Large intestine (tissue), 12 donors: ENCODE measurements around the gene C22orf15. TPM values are rescaled to one million over a fixed set of nuclear protein-coding genes. Genes with fewer than 3 reads are reported as not detected.

Experiments used
- DNase-seq, 2 donors: peaks; one replicate each; pipeline versions ENCODE4 v3.0.0 to v3.0.0-alpha.2; 2013
- H3K27ac ChIP-seq: one replicate; pipeline ENCODE4 v1.5.1; 2013; ENCODE audit warnings: low read length
- H3K27me3 ChIP-seq: 2 replicates; pipeline ENCODE4 v1.6.1; 2013; ENCODE audit warnings: low read length; ENCODE audit not compliant: control insufficient read depth, insufficient read depth
- H3K36me3 ChIP-seq: 2 replicates; pipeline ENCODE4 v1.6.1; 2013; ENCODE audit warnings: low read length; ENCODE audit not compliant: control insufficient read depth, insufficient read depth
- H3K4me1 ChIP-seq: one replicate; pipeline ENCODE4 v1.6.1; 2013; ENCODE audit warnings: low read length; ENCODE audit not compliant: control insufficient read depth, insufficient read depth
- H3K4me3 ChIP-seq: one replicate; pipeline ENCODE4 v1.5.1; 2013; ENCODE audit warnings: low read length
- H3K9me3 ChIP-seq: one replicate; pipeline ENCODE4 v1.6.1; 2013; ENCODE audit warnings: mild to moderate bottlenecking, low read depth, low read length, moderate library complexity; ENCODE audit not compliant: control insufficient read depth
- WGBS: methylation state at CpG from one replicate; pipeline ENCODE4 v1.1.5; 2013; ENCODE audit warnings: low lambda C conversion rate; ENCODE audit not compliant: insufficient coverage; 5-methylcytosine and 5-hydroxymethylcytosine counted together
- long read RNA-seq, 11 donors: transcript quantifications; one replicate each; lab custom pipeline, GENCODE V29; 2026
- polyA plus RNA-seq: library from polyadenylated mRNA; unstranded; fragments of 120-200 nt; gene quantifications from one replicate; pipeline ENCODE4 v1.2.1, GENCODE V29; 2013

C22orf15 gene
- 0.43 TPM for polyA plus RNA-seq
- long read RNA-seq, donor 1: 0 reads
- long read RNA-seq, donor 2: 0 reads
- long read RNA-seq, donor 3: 0 reads
- long read RNA-seq, donor 4: 0 reads
- long read RNA-seq, donor 5: 0 reads
- long read RNA-seq, donor 6: 0 reads
- long read RNA-seq, donor 7, partial matches to known transcripts: 65 of 131 reads
- long read RNA-seq, donor 7, other reads (novel, unspliced or antisense): 66 of 131 reads
- long read RNA-seq, donor 8: 0 reads
- long read RNA-seq, donor 9, partial matches to known transcripts: 0 of 1 reads
- long read RNA-seq, donor 9, other reads (novel, unspliced or antisense): 0 of 1 reads
- long read RNA-seq, donor 10: 0 reads
- long read RNA-seq, donor 11: 0 reads

DNA sequence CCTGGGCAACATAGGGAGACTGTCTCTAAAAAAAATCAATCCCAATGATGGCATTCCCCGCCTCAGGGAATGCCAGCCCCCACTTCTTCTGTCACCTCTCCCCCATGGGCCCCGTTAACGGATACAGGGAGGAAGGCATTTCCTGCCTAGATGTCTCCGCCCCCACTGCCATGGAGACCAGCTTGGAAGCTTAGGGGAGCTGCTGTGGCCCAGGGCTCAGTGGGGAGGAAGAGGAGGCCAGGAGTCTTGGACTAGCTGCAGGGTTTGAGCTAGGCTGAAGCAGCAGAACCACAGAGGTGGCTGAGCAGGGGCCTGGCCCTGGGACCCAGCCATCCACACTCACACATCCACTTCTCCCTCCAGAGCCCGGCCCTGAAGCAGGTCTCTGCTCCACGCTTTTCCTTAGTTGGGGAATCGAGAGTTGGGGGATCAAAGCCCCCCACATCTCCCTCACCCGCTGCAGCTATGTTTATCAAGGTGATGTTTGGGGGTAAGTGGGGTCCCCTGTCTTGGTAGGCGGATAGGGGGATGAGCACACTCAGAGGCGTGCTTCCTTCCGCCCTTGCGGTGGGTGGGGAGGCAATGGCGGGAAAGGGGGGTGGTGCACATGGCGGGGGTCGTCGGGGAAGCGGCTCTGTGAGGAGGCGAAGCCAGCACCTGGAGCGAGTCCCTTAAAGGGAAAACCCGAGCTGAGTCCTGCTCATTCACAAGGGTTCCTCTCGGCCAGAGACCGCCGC is at the start of gene C22orf15:
C22orf15 (plus strand) TSS at position 149 of the 737 bp plus-strand sequence; CDS start at position 466, 317 bp downstream.
- WGBS: no CpG with 5 or more reads among the region's 23 CpGs
- Histone ChIP-seq H3K27me3 (no peaks in the 10 kb centered on the region), H3K36me3 (no peaks in the 10 kb centered on the region), H3K4me3 (no peak within 1 kb of the TSS), H3K9me3 (no peaks in the 10 kb centered on the region), H3K4me1 (peaks cover 9% of the 10 kb centered on the region), H3K27ac (no peak within 1 kb of the TSS)
- no peak for DNase-seq

- Histone ChIP-seq H3K27me3 (no peaks in the 10 kb centered on the region), H3K4me3 (no peak overlapping the region), H3K4me1 (peaks cover 7% of the 10 kb centered on the region), H3K27ac (no peak overlapping the region), H3K9me3 (no peaks in the 10 kb centered on the region), H3K36me3 (peaks cover 50% of the 10 kb centered on the region)
- no peak for DNase-seq
- WGBS: no CpG with 5 or more reads among the region's 28 CpGs
These were observed 48.8 kb upstream of the C22orf15 start for GRCh38 chr22:23713696-23714595.

DNA sequence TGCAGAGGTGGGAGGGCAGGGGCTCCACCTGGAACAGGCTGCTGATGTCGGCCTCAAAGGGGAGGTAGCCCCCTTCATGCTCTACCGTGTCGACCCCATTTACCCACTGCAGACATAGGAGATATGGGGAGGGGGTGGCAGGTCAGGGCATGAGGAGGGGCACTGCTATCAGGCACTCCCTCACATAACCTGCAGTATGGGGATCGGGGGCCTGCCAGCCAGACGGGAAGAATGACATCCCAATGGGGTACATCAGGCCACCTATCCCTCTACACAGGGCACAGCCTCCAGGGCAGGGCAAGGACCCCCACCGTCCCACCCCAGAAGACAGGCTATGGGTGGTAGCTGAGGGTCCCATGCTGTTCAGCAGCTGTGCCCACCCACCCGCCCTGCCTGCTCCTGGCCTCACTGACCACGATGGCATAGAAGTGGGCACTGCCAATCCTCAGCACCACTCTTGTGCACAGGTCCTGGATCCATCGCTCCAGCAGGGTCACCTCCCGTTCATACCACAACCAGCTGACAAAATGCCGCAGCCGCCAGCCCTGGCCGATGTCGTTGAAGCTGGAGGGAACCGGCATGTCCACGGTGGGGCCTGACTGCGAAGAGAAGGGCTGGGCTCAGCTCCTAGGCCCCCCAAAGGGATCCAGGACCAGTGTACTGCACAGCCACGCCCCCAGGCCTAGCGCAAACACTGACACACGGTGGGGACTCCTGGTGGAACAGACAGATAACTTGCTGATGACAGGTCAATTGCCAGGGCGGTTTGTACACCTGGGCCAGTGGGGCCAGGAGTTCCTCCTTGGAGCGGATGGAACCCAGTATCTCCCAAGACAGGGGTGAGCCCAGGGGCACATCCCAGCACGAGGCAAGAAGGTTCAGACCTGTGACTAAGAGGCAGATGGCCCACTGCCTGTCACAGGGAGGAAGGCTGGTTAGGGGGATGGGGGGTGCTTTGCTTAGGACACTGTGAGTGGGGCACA is 47.9 kb upstream of the C22orf15 start:
- no CpG with 5 or more reads among the region's 23 CpGs for WGBS
- DNase-seq: no peak
- Histone ChIP-seq H3K4me3 (no peak overlapping the region), H3K27me3 (no peaks in the 10 kb centered on the region), H3K36me3 (peaks cover 41% of the 10 kb centered on the region), H3K9me3 (no peaks in the 10 kb centered on the region), H3K27ac (no peak overlapping the region), H3K4me1 (peaks cover 7% of the 10 kb centered on the region)

DNA sequence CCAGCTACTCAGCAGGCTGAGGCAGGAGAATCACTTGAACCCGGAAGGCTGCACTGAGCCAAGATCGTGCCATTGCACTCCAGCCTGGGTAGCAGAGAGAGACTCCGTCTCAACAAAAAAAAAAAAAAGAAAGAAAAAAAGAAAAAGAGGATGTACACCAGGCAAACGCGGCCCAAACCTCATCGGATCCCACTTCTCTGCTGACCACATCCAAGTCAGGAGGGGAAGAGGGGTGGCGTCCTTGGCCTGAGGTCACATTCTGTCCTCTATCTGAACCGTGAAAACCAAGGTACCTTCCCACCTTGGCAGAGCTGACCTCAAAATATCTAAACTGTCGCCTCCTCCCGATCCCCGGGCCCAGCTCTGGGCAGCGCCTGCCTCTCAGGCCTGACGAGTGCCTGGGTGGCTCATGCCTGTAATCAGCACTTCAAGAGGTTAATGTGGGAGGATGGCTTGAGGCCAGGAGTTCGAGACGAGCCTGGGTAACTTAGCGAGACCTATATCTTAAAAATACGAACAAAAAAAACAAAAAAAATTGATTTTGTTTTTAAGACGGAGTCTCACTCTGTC is 46.9 kb upstream of the C22orf15 start:
- H3K27ac ChIP-seq: no peak overlapping the region
- peak overlapping the region; percentile 74 for H3K4me3 ChIP-seq
- peaks cover 32% of the 10 kb centered on the region for H3K36me3 ChIP-seq
- DNase-seq: no peak
- 90% methylated on average over 4 of the region's 18 CpGs for WGBS
- H3K4me1 ChIP-seq: peaks cover 7% of the 10 kb centered on the region
- H3K27me3 ChIP-seq: no peaks in the 10 kb centered on the region
- H3K9me3 ChIP-seq: no peaks in the 10 kb centered on the region

DNA sequence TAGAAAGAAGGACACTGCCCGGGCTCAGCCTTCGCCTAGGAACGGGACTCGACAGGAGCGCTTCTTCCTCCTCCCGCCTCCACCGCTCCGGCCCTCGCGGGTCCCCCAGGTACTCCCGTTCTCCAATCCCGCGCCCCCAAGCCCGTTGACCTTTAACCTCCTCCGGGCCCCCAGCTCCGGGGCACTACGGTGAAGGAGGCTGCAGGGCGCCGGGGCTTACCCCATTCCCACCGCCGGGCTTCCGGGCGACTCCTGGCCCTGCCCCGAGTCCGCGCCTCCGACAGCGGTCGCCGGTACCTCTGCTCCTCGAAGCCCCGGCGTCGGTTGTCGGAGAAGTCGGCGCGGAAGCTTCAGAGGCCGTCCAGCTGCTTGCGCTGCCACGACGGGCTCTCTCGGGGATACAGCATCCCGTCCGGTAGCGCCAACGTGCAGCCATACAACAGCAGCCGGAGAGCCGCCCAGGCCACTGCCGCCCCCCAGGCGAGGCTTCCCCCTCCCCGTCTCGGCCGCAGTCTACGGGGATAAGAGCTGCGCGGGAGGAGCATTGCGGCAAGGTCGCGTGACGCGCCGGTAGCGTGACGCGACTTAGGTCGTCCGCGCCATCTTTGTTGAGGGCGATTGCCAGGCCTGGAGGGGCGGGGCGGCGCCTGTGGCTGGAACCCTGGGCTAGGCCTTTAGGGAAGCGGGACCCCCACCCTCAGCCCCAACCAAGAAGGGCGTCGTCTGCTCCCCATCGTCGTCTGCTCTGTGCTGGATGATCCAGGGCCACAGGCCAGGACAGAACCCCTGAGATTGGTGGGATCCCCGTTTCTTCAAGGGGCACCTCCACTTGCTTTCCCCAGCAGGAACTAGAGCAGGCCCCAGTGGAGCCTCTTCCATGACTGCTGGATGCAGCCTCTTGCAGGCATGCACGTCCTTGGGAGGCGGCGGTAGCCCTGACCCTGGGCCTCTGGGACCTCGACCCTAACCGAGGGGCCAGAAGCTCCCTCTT is 45.7 kb upstream of the C22orf15 start:
- WGBS: no CpG with 5 or more reads among the region's 84 CpGs
- H3K9me3 ChIP-seq: no peaks in the 10 kb centered on the region

GRCh38 chr22:23718371-23719165 is 44.2 kb upstream of the C22orf15 start:
- no peaks in the 10 kb centered on the region for H3K27me3 ChIP-seq
- H3K9me3 ChIP-seq: no peaks in the 10 kb centered on the region
- peaks cover 11% of the 10 kb centered on the region for H3K36me3 ChIP-seq
- no peak overlapping the region for H3K4me3 ChIP-seq
- DNase-seq: no peak
- peaks cover 7% of the 10 kb centered on the region for H3K4me1 ChIP-seq
- WGBS: 90% methylated on average over 3 of the region's 17 CpGs
- H3K27ac ChIP-seq: no peak overlapping the region

More for the DNA sequence above, 45.7 kb upstream of the C22orf15 start:
- DNase-seq: peak; percentile 81 to 91
- Histone ChIP-seq H3K4me1 (peaks cover 7% of the 10 kb centered on the region), H3K27me3 (no peaks in the 10 kb centered on the region), H3K36me3 (peaks cover 22% of the 10 kb centered on the region), H3K27ac (peak overlapping the region; percentile 47), H3K4me3 (peak overlapping the region; percentile 74)

DNA sequence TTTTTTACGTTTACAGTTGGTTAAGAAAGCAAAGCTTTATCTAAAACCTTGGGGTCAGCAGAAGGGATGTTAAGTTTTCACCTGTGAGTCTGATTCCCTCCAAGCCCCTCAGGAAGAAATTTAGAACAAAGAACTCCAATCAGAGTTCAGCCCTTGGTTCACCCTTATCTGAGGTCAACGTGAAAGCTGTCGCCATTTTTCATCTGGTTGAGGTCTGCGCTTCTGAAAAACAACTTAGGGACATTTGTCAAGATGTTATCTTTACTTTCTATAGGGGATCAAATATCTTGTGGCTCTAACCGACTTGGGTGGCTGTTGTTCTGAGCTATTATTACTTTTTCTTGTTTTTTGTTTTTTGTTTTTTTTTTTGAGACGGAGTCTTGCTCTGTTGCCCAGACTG is 41.9 kb upstream of the C22orf15 start:
- H3K4me1 ChIP-seq: peaks cover 6% of the 10 kb centered on the region
- H3K27ac ChIP-seq: no peak overlapping the region
- H3K27me3 ChIP-seq: no peaks in the 10 kb centered on the region
- 88% methylated on average over 2 of the region's 6 CpGs for WGBS
- H3K9me3 ChIP-seq: no peaks in the 10 kb centered on the region
- H3K36me3 ChIP-seq: no peaks in the 10 kb centered on the region
- H3K4me3 ChIP-seq: no peak overlapping the region
- no peak for DNase-seq

DNA sequence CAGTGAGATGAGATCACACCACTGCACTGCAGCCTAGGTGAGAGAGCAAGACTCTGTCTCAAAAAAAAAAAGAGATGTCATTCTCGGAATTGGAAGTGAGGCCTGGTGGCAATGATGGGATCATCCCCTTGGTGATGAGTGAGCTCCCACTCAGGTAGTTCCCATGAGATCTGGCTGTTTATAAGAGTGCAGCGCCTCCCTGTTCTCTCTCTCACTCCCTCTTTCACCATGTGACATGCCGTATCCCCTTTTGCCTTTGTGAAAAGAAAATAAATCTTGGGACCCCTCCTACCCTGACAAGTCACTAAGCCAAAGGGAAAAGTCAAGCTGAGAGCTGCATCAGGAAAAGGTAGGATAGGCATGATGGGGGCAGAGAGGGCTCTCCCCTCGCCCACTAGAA is 40.6 kb upstream of the C22orf15 start:
- Histone ChIP-seq H3K27me3 (no peaks in the 10 kb centered on the region), H3K9me3 (no peaks in the 10 kb centered on the region), H3K4me1 (peaks cover 3% of the 10 kb centered on the region), H3K36me3 (no peaks in the 10 kb centered on the region), H3K27ac (no peak overlapping the region), H3K4me3 (no peak overlapping the region)
- DNase-seq: no peak
- no CpG with 5 or more reads among the region's 4 CpGs for WGBS
